Measurements from ENCODE around the gene DLEC1. TPM values are rescaled to one million over a fixed set of nuclear protein-coding genes. Genes with fewer than 3 reads are reported as not detected.

Gene DLEC1
- total RNA-seq, 1 donor from 2014 or later, result 0.54 TPM

- Histone ChIP-seq H4K20me1 (ENCODE audit: insufficient read depth, low read length) (no peaks in the 10 kb centered on the region), H3K4me3 (ENCODE audit: insufficient read depth, low read depth, low read length) (no peak overlapping the region), H3K9me3 (ENCODE audit: insufficient read depth, low read depth, low read length) (peaks cover 6% of the 10 kb centered on the region), H3K4me2 (ENCODE audit: low read length) (no peak overlapping the region), H3K79me2 (ENCODE audit: insufficient read depth, low read length) (no peaks in the 10 kb centered on the region), H3K27me3 (ENCODE audit: insufficient read depth, low read length) (peaks cover 3% of the 10 kb centered on the region), H3K9ac (ENCODE audit: low read length) (no peak overlapping the region), H2AFZ (ENCODE audit: low read depth, low read length) (no peak overlapping the region), H3K27ac (ENCODE audit: low read depth, low read length) (no peak overlapping the region), H3K4me1 (ENCODE audit: insufficient read depth, low read length) (no peaks in the 10 kb centered on the region), H3K36me3 (ENCODE audit: insufficient read depth, low read length) (no peaks in the 10 kb centered on the region)
- peaks cover 12% of the 10 kb centered on the region for H3K9me3 Mint-ChIP-seq (ENCODE audit: unreplicated experiment)
- H3K4me1 Mint-ChIP-seq (ENCODE audit: low read depth, unreplicated experiment), result no peaks in the 10 kb centered on the region
- H3K27me3 Mint-ChIP-seq (ENCODE audit: low read depth, unreplicated experiment), result peaks cover 22% of the 10 kb centered on the region
- no peak overlapping the region for H3K27ac Mint-ChIP-seq (ENCODE audit: unreplicated experiment)
- DNase-seq (ENCODE audit: low read depth) (no peak), FAIRE-seq (no peak)
- H3K4me3 Mint-ChIP-seq (ENCODE audit: unreplicated experiment), result no peak overlapping the region
- no peaks in the 10 kb centered on the region for H3K36me3 Mint-ChIP-seq (ENCODE audit: low read depth, unreplicated experiment)
- TF ChIP-seq EZH2 (IDR thresholded peaks at IDR 0.05; ENCODE audit: insufficient read depth, low read length) (no peak), CTCF (IDR thresholded peaks at IDR 0.05; ENCODE audit: insufficient read depth, low read depth, low read length) (no peak)
Observed at GRCh38 chr3:38088126-38089078, 49.4 kb downstream of the DLEC1 start.

DNA sequence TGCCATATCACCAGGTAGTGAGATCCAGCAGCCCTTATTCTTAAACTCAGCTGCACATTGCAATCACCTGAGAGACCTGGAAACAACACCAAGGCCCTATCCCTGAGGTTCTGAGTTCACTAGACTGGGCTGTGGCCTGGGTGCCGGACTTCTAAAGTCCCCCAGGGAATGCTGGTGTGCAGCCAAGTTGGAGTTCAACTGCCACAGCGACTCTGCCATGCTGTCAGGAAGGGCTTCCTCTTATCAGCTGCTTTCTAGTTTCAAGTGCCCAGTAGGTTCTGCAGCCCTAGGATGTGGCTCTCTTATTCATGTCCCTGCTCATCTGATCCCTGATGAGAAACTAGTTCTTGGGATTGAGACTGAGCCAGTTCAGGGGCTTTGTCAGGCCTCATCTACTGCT, 50.2 kb downstream of the DLEC1 start:
- Histone ChIP-seq H3K27ac (ENCODE audit: low read depth, low read length) (no peak overlapping the region), H3K9ac (ENCODE audit: low read length) (no peak overlapping the region), H3K9me3 (ENCODE audit: insufficient read depth, low read depth, low read length) (peaks cover 4% of the 10 kb centered on the region), H3K4me2 (ENCODE audit: low read length) (no peak overlapping the region), H3K27me3 (ENCODE audit: insufficient read depth, low read length) (peaks cover 3% of the 10 kb centered on the region), H3K79me2 (ENCODE audit: insufficient read depth, low read length) (no peaks in the 10 kb centered on the region), H4K20me1 (ENCODE audit: insufficient read depth, low read length) (no peaks in the 10 kb centered on the region), H3K4me1 (ENCODE audit: insufficient read depth, low read length) (no peaks in the 10 kb centered on the region), H3K36me3 (ENCODE audit: insufficient read depth, low read length) (no peaks in the 10 kb centered on the region), H2AFZ (ENCODE audit: low read depth, low read length) (no peak overlapping the region), H3K4me3 (ENCODE audit: insufficient read depth, low read depth, low read length) (no peak overlapping the region)
- peaks cover 7% of the 10 kb centered on the region for H3K9me3 Mint-ChIP-seq (ENCODE audit: unreplicated experiment)
- no peak overlapping the region for H3K4me3 Mint-ChIP-seq (ENCODE audit: unreplicated experiment)
- FAIRE-seq (no peak), DNase-seq (ENCODE audit: low read depth) (no peak)
- peaks cover 29% of the 10 kb centered on the region for H3K27me3 Mint-ChIP-seq (ENCODE audit: low read depth, unreplicated experiment)
- H3K4me1 Mint-ChIP-seq (ENCODE audit: low read depth, unreplicated experiment), result no peaks in the 10 kb centered on the region
- TF ChIP-seq EZH2 (IDR thresholded peaks at IDR 0.05; ENCODE audit: insufficient read depth, low read length), result no peak
- TF ChIP-seq CTCF (IDR thresholded peaks at IDR 0.05; ENCODE audit: insufficient read depth, low read depth, low read length), result no peak
- H3K36me3 Mint-ChIP-seq (ENCODE audit: low read depth, unreplicated experiment), result no peaks in the 10 kb centered on the region
- no peak overlapping the region for H3K27ac Mint-ChIP-seq (ENCODE audit: unreplicated experiment)

- no peaks in the 10 kb centered on the region for H4K20me1 ChIP-seq (ENCODE audit: insufficient read depth, low read length)
Observed at GRCh38 chr3:38090453-38090852, 51.4 kb downstream of the DLEC1 start.

More at GRCh38 chr3:38090453-38090852, 51.4 kb downstream of the DLEC1 start:
- DNase-seq (ENCODE audit: low read depth) (no peak), FAIRE-seq (no peak)
- Mint-ChIP-seq H3K9me3 (ENCODE audit: unreplicated experiment) (peaks cover 2% of the 10 kb centered on the region), H3K27ac (ENCODE audit: unreplicated experiment) (no peak overlapping the region), H3K4me1 (ENCODE audit: low read depth, unreplicated experiment) (no peaks in the 10 kb centered on the region), H3K4me3 (ENCODE audit: unreplicated experiment) (no peak overlapping the region), H3K36me3 (ENCODE audit: low read depth, unreplicated experiment) (no peaks in the 10 kb centered on the region), H3K27me3 (ENCODE audit: low read depth, unreplicated experiment) (peaks cover 30% of the 10 kb centered on the region)
- TF ChIP-seq EZH2 (IDR thresholded peaks at IDR 0.05; ENCODE audit: insufficient read depth, low read length) (no peak), CTCF (IDR thresholded peaks at IDR 0.05; ENCODE audit: insufficient read depth, low read depth, low read length) (no peak)
- H3K27me3 ChIP-seq (ENCODE audit: insufficient read depth, low read length), result peaks cover 3% of the 10 kb centered on the region
- no peaks in the 10 kb centered on the region for H3K9me3 ChIP-seq (ENCODE audit: insufficient read depth, low read depth, low read length)
- H3K27ac ChIP-seq (ENCODE audit: low read depth, low read length), result no peak overlapping the region
- no peak overlapping the region for H3K9ac ChIP-seq (ENCODE audit: low read length)
- no peak overlapping the region for H3K4me2 ChIP-seq (ENCODE audit: low read length)
- no peaks in the 10 kb centered on the region for H3K79me2 ChIP-seq (ENCODE audit: insufficient read depth, low read length)
- H3K4me3 ChIP-seq (ENCODE audit: insufficient read depth, low read depth, low read length), result no peak overlapping the region
- H3K36me3 ChIP-seq (ENCODE audit: insufficient read depth, low read length), result no peaks in the 10 kb centered on the region
- no peaks in the 10 kb centered on the region for H3K4me1 ChIP-seq (ENCODE audit: insufficient read depth, low read length)
- H2AFZ ChIP-seq (ENCODE audit: low read depth, low read length), result no peak overlapping the region
